ENCODE data around the gene ZNF582. TPM values are rescaled to one million over a fixed set of nuclear protein-coding genes. Genes with fewer than 3 reads are reported as not detected.

The ZNF582 gene
- polyA plus RNA-seq, 1 of the 3 experiments (the other 2 are of a cell fraction): 4.5 TPM

- H3K36me3 ChIP-seq (replicated peaks in 1 of 2; ENCODE audit: control insufficient read depth in 1 of 2, insufficient read depth in 2 of 2, low read length in 1 of 2): peaks cover 66 to 80% of the 10 kb centered on the region in 2 experiments
- H3K4me1 ChIP-seq (ENCODE audit: control insufficient read depth in 1 of 2, insufficient read depth in 2 of 2, low read depth in 1 of 2, low read length in 1 of 2): peaks cover 0 to 10% of the 10 kb centered on the region in 2 experiments; a peak in 2 of 4 replicates
- ChIA-PET POLR2A (interaction anchor here (0.6 kb wide), 1 partner anchor 111 kb away, joined by 3 read pairs; no protein-coding TSS in a partner anchor), CTCF (interaction anchor here (0.6 to 2.3 kb wide), 3 partner anchors 13 to 24 kb away, joined by 3 to 6 read pairs (median 6); no protein-coding TSS in a partner anchor)
- H3K9ac ChIP-seq: no peak overlapping the region
- no peak overlapping the region for H3K4me3 ChIP-seq (ENCODE audit: low read depth in 2 of 2, low read length in 1 of 2)
- no peaks in the 10 kb centered on the region for H4K20me1 ChIP-seq (ENCODE audit: insufficient read depth)
- no peak overlapping the region for H3K27ac ChIP-seq (ENCODE audit: low read depth in 2 of 2, low read length in 1 of 2)
- 54% methylated on average over 1 of the region's 1 CpG for WGBS (ENCODE audit: low lambda C conversion rate)
- H2AFZ ChIP-seq (ENCODE audit: low read depth): no peak overlapping the region
- peaks cover 3% of the 10 kb centered on the region for H3F3A ChIP-seq (replicated peaks; ENCODE audit: insufficient read depth)
- H3K4me2 ChIP-seq: no peak overlapping the region
- TF ChIP-seq FOSL2 (IDR thresholded peaks at IDR 0.05; ENCODE audit: borderline replicate concordance, low read depth) (no peak), NFIC (IDR thresholded peaks at IDR 0.05; ENCODE audit: borderline replicate concordance) (no peak), SIN3A (IDR thresholded peaks at IDR 0.05; ENCODE audit: borderline replicate concordance, low read depth, low read length) (no peak), GABPA (IDR thresholded peaks at IDR 0.05; ENCODE audit: low read depth) (no peak), NRF1 (IDR thresholded peaks at IDR 0.05; ENCODE audit: low read depth, low read length) (no peak), POLR2AphosphoS5 (IDR thresholded peaks at IDR 0.05; ENCODE audit: low read depth, low read length) (no peak), JUND (IDR thresholded peaks at IDR 0.05) (no peak), SMC3 (IDR thresholded peaks at IDR 0.05; ENCODE audit: low read depth, low read length) (no peak), YY1 (IDR thresholded peaks at IDR 0.05; ENCODE audit: low read depth) (no peak), EZH2phosphoT487 (IDR thresholded peaks at IDR 0.05; ENCODE audit: borderline replicate concordance, low read depth) (no peak), CHD2 (IDR thresholded peaks at IDR 0.05; ENCODE audit: low read length, partially characterized antibody) (no peak), FOXJ3 (CRISPR knock-in tag; IDR thresholded peaks at IDR 0.05) (no peak), FOXM1 (IDR thresholded peaks at IDR 0.05; ENCODE audit: low read depth) (no peak), RAD21 (IDR thresholded peaks at IDR 0.05; ENCODE audit: low read length) (no peak), TEAD4 (IDR thresholded peaks at IDR 0.05; ENCODE audit: borderline replicate concordance, insufficient read depth) (no peak)
- peaks cover 14% of the 10 kb centered on the region; the same call in 1 of the 2 replicates for H3K79me2 ChIP-seq (ENCODE audit: insufficient read depth)
- H3K9me2 ChIP-seq: no peaks in the 10 kb centered on the region
- no peaks in the 10 kb centered on the region for H3K27me3 ChIP-seq (ENCODE audit: insufficient read depth)
- H3K9me3 ChIP-seq: peaks cover 14% of the 10 kb centered on the region; the same call in 1 of the 2 replicates
- DNase-seq: no peak
Observed at GRCh38 chr19:56372281-56372680, 21.1 kb downstream of the ZNF582 start.

- H3K4me3 ChIP-seq (ENCODE audit: low read depth in 2 of 2, low read length in 1 of 2): no peak overlapping the region
- 0 out of 2 replicates have a peak, but pooled peaks cover 5% of the 10 kb centered on the region for H3K9me3 ChIP-seq
- H3K9me2 ChIP-seq: no peaks in the 10 kb centered on the region
- no peak overlapping the region for H3K27ac ChIP-seq (ENCODE audit: low read depth in 2 of 2, low read length in 1 of 2)
- peaks cover 44 to 59% of the 10 kb centered on the region in 2 experiments for H3K36me3 ChIP-seq (replicated peaks in 1 of 2; ENCODE audit: control insufficient read depth in 1 of 2, insufficient read depth in 2 of 2, low read length in 1 of 2)
- no peak overlapping the region for H3K4me2 ChIP-seq
- WGBS (ENCODE audit: low lambda C conversion rate): 89% methylated on average over 3 of the region's 3 CpGs
- no peaks in the 10 kb centered on the region for H3K27me3 ChIP-seq (ENCODE audit: insufficient read depth)
- H3F3A ChIP-seq (replicated peaks; ENCODE audit: insufficient read depth): peaks cover 5% of the 10 kb centered on the region
- H3K9ac ChIP-seq: no peak overlapping the region
- no peak overlapping the region for H2AFZ ChIP-seq (ENCODE audit: low read depth)
- H3K79me2 ChIP-seq (ENCODE audit: insufficient read depth): peaks cover 14% of the 10 kb centered on the region; the same call in 1 of the 2 replicates
- peaks cover 0 to 10% of the 10 kb centered on the region in 2 experiments; a peak in 2 of 4 replicates for H3K4me1 ChIP-seq (ENCODE audit: control insufficient read depth in 1 of 2, insufficient read depth in 2 of 2, low read depth in 1 of 2, low read length in 1 of 2)
- TF ChIP-seq IRF3 (IDR thresholded peaks at IDR 0.05; ENCODE audit: low read depth, low read length) (no peak), MXI1 (IDR thresholded peaks at IDR 0.05; ENCODE audit: low read depth, low read length) (no peak), MEF2A (IDR thresholded peaks at IDR 0.05; ENCODE audit: borderline replicate concordance, low read depth) (no peak), NRF1 (IDR thresholded peaks at IDR 0.05; ENCODE audit: low read depth, low read length) (no peak), TCF12 (IDR thresholded peaks at IDR 0.05) (no peak), GABPA (IDR thresholded peaks at IDR 0.05; ENCODE audit: low read depth) (no peak), RXRA (IDR thresholded peaks at IDR 0.05; ENCODE audit: borderline replicate concordance, low read depth) (no peak), SMC3 (IDR thresholded peaks at IDR 0.05; ENCODE audit: low read depth, low read length) (no peak), USF2 (IDR thresholded peaks at IDR 0.05; ENCODE audit: borderline replicate concordance, low read depth, low read length) (no peak), CHD2 (IDR thresholded peaks at IDR 0.05; ENCODE audit: low read length, partially characterized antibody) (no peak), RFX5 (IDR thresholded peaks at IDR 0.05; ENCODE audit: low read length) (no peak), FOXM1 (IDR thresholded peaks at IDR 0.05; ENCODE audit: low read depth) (no peak), EZH2phosphoT487 (IDR thresholded peaks at IDR 0.05; ENCODE audit: borderline replicate concordance, low read depth) (no peak), EP300 (IDR thresholded peaks at IDR 0.05; ENCODE audit: borderline replicate concordance in 1 of 2, low read depth in 1 of 2, low read length in 1 of 2) (no peak), YY1 (IDR thresholded peaks at IDR 0.05; ENCODE audit: low read depth) (no peak), RCOR1 (IDR thresholded peaks at IDR 0.05; ENCODE audit: low read length) (no peak), TEAD4 (IDR thresholded peaks at IDR 0.05; ENCODE audit: borderline replicate concordance, insufficient read depth) (no peak)
- CTCF ChIA-PET: interaction anchor here (1.4 to 1.6 kb wide), 2 partner anchors 19 to 23 kb away, joined by 3 to 4 read pairs; partner anchors contain the start of gene ZNF582
- no peaks in the 10 kb centered on the region for H4K20me1 ChIP-seq (ENCODE audit: insufficient read depth)
- DNase-seq: no peak
- POLR2A ChIA-PET: no interaction called here
Observed at GRCh38 chr19:56369886-56370676, 23.3 kb downstream of the ZNF582 start.
